Measurements from ENCODE around the gene CMYA5. TPM values are rescaled to one million over a fixed set of nuclear protein-coding genes. Genes with fewer than 3 reads are reported as not detected.

Gene CMYA5
- total and polyA plus RNA-seq, 2 donors: 4.3 to 25.4 TPM

DNA sequence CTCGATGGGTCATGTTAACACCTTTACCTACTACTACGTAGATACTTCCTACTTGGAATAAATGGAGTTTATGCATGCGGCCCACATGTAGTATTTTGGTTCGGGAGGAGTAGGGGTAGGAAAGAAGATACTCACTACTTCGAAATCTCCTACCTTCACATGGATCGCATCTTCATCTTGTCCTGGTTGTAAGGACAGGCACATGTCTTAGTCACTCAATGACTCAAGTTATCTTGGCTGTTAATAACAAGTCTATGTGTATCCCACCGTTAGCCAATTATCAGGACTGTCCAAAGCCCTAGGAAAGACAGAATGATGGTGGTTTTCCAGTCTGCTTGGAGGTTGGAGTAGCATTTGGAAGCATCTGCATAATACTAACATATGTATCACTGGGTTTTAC lies 24.1 kb downstream of the CMYA5 start:
- 94% methylated on average over 7 of the region's 7 CpGs for WGBS

GRCh38 chr5:79716839-79717238 lies 27.2 kb downstream of the CMYA5 start:
- DNase-seq (ENCODE audit: extremely low spot score): no peak
- H3K4me1 ChIP-seq (ENCODE audit: insufficient read depth): no peaks in the 10 kb centered on the region
- no peak overlapping the region for H3K27ac ChIP-seq (ENCODE audit: low read depth)
- 42% methylated on average over 1 of the region's 1 CpG for WGBS
- no peak overlapping the region for H3K4me3 ChIP-seq (ENCODE audit: low read depth, low read length)
- no peaks in the 10 kb centered on the region for H3K36me3 ChIP-seq (ENCODE audit: insufficient read depth)

More for the DNA sequence above, 24.1 kb downstream of the CMYA5 start:
- H3K4me1 ChIP-seq (ENCODE audit: insufficient read depth): no peaks in the 10 kb centered on the region
- no peaks in the 10 kb centered on the region for H3K36me3 ChIP-seq (ENCODE audit: insufficient read depth)
- H3K27ac ChIP-seq (ENCODE audit: low read depth): no peak overlapping the region
- DNase-seq (ENCODE audit: extremely low spot score): no peak
- no peak overlapping the region for H3K4me3 ChIP-seq (ENCODE audit: low read depth, low read length)

DNA sequence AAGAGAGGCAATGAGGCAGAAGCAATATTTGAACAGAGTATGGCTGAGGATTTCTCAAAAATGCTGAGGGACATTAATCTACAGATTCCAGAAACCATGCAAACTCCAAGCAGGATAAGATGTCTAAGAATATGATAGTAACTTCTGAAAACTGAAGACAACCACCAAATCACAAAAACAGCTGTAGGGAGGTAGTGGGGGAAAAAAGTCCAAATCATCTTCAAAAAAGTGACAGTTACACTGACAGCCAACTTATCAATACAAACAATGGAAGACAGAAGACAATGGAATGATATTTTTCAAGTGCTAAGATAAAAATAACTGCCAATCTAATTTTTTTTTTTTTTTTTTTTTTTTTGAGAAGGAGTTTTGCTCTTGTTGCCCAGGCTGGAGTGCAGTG lies 30.5 kb downstream of the CMYA5 start:
- no peak overlapping the region for H3K27ac ChIP-seq (ENCODE audit: low read depth)
- DNase-seq (ENCODE audit: extremely low spot score): no peak
- H3K36me3 ChIP-seq (ENCODE audit: insufficient read depth): no peaks in the 10 kb centered on the region
- no peak overlapping the region for H3K4me3 ChIP-seq (ENCODE audit: low read depth, low read length)
- H3K4me1 ChIP-seq (ENCODE audit: insufficient read depth): no peaks in the 10 kb centered on the region

- WGBS: 64% methylated on average over 14 of the region's 14 CpGs
- H3K4me1 ChIP-seq (ENCODE audit: insufficient read depth): no peaks in the 10 kb centered on the region
- H3K27ac ChIP-seq (ENCODE audit: low read depth): no peak overlapping the region
- DNase-seq (ENCODE audit: extremely low spot score): no peak
- no peak overlapping the region for H3K4me3 ChIP-seq (ENCODE audit: low read depth, low read length)
- H3K36me3 ChIP-seq (ENCODE audit: insufficient read depth): peaks cover 2% of the 10 kb centered on the region
Measured at GRCh38 chr5:79727451-79728355, 38.1 kb downstream of the CMYA5 start.

DNA sequence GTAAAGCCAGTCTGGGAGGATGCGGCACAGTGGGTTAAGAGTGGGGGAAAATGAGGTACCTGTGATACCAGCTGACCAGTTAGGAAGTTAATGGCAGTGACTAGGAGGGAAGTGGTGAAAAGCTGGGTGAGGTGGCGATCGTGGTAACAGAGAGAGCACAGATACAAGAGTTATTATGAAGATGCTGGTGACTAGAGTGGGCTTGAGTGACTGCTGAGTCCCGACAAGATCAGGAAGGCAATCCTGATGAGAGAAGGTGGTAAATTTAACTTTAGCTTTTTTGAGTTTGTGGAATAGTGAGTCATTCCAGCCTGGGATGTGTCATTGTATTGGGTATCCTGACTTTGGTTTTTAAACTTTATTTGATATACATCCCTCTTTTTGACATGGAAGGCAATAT lies 38.8 kb downstream of the CMYA5 start:
- no peak for DNase-seq (ENCODE audit: extremely low spot score)
- Histone ChIP-seq H3K4me3 (ENCODE audit: low read depth, low read length) (no peak overlapping the region), H3K4me1 (ENCODE audit: insufficient read depth) (no peaks in the 10 kb centered on the region), H3K27ac (ENCODE audit: low read depth) (no peak overlapping the region), H3K36me3 (ENCODE audit: insufficient read depth) (peaks cover 2% of the 10 kb centered on the region)
- WGBS: 95% methylated on average over 4 of the region's 4 CpGs

DNA sequence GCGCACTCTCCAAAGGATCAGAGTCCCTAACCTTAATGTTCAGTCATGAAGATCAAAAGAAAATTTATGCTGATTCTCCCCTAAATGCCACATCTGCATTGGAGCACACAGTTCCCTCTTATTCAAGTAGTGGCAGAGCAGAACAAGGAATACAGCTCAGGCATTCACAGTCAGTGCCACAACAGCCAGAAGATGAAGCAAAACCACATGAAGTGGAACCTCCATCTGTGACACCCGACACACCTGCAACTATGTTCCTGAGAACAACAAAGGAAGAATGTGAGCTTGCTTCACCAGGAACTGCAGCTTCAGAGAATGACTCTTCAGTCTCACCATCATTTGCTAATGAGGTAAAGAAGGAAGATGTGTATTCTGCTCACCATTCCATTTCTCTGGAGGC lies 40.0 kb downstream of the CMYA5 start:
- no peaks in the 10 kb centered on the region for H3K4me1 ChIP-seq (ENCODE audit: insufficient read depth)
- 95% methylated on average over 2 of the region's 2 CpGs for WGBS
- no peak for DNase-seq (ENCODE audit: extremely low spot score)
- no peak overlapping the region for H3K4me3 ChIP-seq (ENCODE audit: low read depth, low read length)
- H3K36me3 ChIP-seq (ENCODE audit: insufficient read depth): peaks cover 2% of the 10 kb centered on the region
- no peak overlapping the region for H3K27ac ChIP-seq (ENCODE audit: low read depth)

- WGBS: 97% methylated on average over 3 of the region's 3 CpGs
- no peak for DNase-seq (ENCODE audit: extremely low spot score)
- Histone ChIP-seq H3K4me1 (ENCODE audit: insufficient read depth) (no peaks in the 10 kb centered on the region), H3K4me3 (ENCODE audit: low read depth, low read length) (no peak overlapping the region), H3K27ac (ENCODE audit: low read depth) (no peak overlapping the region), H3K36me3 (ENCODE audit: insufficient read depth) (no peaks in the 10 kb centered on the region)
Measured at GRCh38 chr5:79730564-79730963, 40.9 kb downstream of the CMYA5 start.

- Histone ChIP-seq H3K4me3 (ENCODE audit: low read depth, low read length) (no peak overlapping the region), H3K36me3 (ENCODE audit: insufficient read depth) (no peaks in the 10 kb centered on the region), H3K27ac (ENCODE audit: low read depth) (no peak overlapping the region), H3K4me1 (ENCODE audit: insufficient read depth) (no peaks in the 10 kb centered on the region)
- WGBS: 88% methylated on average over 2 of the region's 2 CpGs
- DNase-seq (ENCODE audit: extremely low spot score): no peak
Measured at GRCh38 chr5:79731775-79732174, 42.1 kb downstream of the CMYA5 start.

GRCh38 chr5:79736528-79737514 lies 47.2 kb downstream of the CMYA5 start:
- 83% methylated on average over 14 of the region's 14 CpGs for WGBS
- no peak overlapping the region for H3K4me3 ChIP-seq (ENCODE audit: low read depth, low read length)

DNA sequence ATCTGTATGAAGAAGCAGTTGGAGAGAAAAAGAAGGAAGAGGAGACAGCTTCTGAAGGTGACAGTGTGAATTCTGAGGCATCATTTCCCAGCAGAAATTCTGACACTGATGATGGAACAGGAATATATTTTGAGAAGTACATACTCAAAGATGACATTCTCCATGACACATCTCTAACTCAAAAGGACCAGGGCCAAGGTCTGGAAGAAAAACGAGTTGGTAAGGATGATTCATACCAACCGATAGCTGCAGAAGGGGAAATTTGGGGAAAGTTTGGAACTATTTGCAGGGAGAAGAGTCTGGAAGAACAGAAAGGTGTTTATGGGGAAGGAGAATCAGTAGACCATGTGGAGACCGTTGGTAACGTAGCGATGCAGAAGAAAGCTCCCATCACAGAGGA lies 48.7 kb downstream of the CMYA5 start:
- Histone ChIP-seq H3K27ac (ENCODE audit: low read depth) (no peak overlapping the region), H3K36me3 (ENCODE audit: insufficient read depth) (no peaks in the 10 kb centered on the region), H3K4me3 (ENCODE audit: low read depth, low read length) (no peak overlapping the region), H3K4me1 (ENCODE audit: insufficient read depth) (no peaks in the 10 kb centered on the region)
- DNase-seq (ENCODE audit: extremely low spot score): no peak
- WGBS: 93% methylated on average over 5 of the region's 5 CpGs

More at GRCh38 chr5:79736528-79737514, 47.2 kb downstream of the CMYA5 start:
- DNase-seq (ENCODE audit: extremely low spot score): no peak
- Histone ChIP-seq H3K36me3 (ENCODE audit: insufficient read depth) (no peaks in the 10 kb centered on the region), H3K4me1 (ENCODE audit: insufficient read depth) (no peaks in the 10 kb centered on the region), H3K27ac (ENCODE audit: low read depth) (no peak overlapping the region)

DNA sequence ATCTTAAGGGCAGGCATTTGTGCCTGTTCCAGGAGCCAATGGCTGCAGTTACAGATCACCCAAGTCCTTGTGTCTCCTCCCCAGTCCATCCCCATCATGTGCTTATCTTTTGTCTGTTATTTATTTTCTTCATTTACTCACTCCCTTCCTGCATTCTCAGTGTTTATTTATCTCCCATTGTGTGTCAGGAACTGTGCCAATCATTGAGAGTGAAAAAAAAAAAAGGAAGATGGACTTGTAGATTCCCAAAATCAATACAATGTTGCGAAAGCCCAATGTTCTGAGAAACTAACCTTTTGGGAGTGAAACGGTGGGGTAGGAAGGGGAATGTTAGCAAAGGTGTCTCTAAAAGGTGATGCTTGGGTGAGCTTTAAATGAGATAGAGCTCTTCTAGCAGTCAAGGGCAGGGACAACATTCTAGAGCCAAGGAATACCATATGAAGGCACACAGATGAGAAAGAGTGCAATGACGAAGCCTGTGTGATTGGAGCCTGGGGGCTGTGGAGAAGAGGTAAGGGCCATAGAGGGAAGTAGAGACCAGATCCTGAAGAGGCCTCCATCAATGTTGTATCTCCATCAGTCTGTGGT lies 53.0 kb downstream of the CMYA5 start:
- peaks cover 2% of the 10 kb centered on the region for H3K36me3 ChIP-seq (ENCODE audit: insufficient read depth)
- WGBS: 95% methylated on average over 3 of the region's 3 CpGs
- H3K4me1 ChIP-seq (ENCODE audit: insufficient read depth): no peaks in the 10 kb centered on the region
- H3K27ac ChIP-seq (ENCODE audit: low read depth): no peak overlapping the region
- no peak overlapping the region for H3K4me3 ChIP-seq (ENCODE audit: low read depth, low read length)
- no peak for DNase-seq (ENCODE audit: extremely low spot score)

DNA sequence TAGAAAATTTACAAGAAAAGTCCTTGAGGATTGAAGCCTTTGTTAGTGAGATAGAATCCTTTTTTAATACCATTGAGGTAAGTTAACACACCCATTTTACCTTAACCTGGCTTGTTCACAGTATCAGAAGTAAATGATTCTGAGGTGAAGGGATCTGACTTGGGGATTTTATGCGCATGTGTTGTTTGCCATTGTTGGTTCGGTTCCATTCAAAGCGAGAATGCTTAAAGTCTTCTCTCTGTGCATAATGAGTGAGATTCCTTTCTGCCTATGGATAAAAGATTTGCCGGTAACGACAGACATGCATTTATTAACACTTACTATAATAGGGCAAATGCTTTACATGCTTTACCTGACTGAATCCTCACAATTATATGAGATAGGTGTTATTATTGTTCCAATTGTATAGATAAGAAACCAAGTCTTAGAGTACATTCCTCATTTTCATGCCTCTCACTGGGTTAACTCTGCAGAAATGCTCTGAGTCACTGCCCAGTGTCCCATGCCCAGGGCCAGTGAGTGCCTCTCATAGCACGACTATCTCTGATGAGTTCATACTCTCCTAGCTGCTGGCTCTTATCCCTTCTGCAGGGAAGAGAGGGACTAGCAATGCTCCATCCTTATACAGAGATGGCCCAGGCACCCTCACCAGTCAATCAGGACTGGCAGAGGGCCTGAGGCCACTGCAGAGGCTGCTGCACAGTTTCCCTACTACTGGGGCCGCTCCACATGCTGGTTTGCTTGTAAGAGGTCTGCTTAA lies 54.4 kb downstream of the CMYA5 start:
- 85% methylated on average over 7 of the region's 7 CpGs for WGBS
- DNase-seq (ENCODE audit: extremely low spot score): no peak

DNA sequence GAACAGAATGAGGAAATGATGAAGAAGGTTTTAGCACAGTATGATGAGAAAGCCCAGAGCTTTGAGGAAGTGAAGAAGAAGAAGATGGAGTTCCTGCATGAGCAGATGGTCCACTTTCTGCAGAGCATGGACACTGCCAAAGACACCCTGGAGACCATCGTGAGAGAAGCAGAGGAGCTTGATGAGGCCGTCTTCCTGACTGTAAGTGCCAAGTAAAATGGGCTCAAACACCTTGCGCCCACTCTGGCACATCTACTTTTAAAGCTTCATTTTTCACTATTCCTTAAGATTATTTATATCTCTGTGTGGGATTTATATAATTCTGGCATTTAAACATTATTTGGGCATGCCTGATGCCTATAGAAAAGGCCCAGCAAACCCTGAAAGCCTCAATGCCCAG lies 55.6 kb downstream of the CMYA5 start:
- no peaks in the 10 kb centered on the region for H3K4me1 ChIP-seq (ENCODE audit: insufficient read depth)
- WGBS: 88% methylated on average over 3 of the region's 3 CpGs
- no peak for DNase-seq (ENCODE audit: extremely low spot score)
- H3K4me3 ChIP-seq (ENCODE audit: low read depth, low read length): no peak overlapping the region
- H3K36me3 ChIP-seq (ENCODE audit: insufficient read depth): peaks cover 2% of the 10 kb centered on the region
- H3K27ac ChIP-seq (ENCODE audit: low read depth): no peak overlapping the region

More for the DNA sequence above, 54.4 kb downstream of the CMYA5 start:
- H3K4me1 ChIP-seq (ENCODE audit: insufficient read depth): no peaks in the 10 kb centered on the region
- H3K4me3 ChIP-seq (ENCODE audit: low read depth, low read length): no peak overlapping the region
- no peak overlapping the region for H3K27ac ChIP-seq (ENCODE audit: low read depth)
- peaks cover 2% of the 10 kb centered on the region for H3K36me3 ChIP-seq (ENCODE audit: insufficient read depth)

Measured in urinary bladder (tissue), 4 donors.